Measurements from ENCODE around the gene AKT2.

DNA sequence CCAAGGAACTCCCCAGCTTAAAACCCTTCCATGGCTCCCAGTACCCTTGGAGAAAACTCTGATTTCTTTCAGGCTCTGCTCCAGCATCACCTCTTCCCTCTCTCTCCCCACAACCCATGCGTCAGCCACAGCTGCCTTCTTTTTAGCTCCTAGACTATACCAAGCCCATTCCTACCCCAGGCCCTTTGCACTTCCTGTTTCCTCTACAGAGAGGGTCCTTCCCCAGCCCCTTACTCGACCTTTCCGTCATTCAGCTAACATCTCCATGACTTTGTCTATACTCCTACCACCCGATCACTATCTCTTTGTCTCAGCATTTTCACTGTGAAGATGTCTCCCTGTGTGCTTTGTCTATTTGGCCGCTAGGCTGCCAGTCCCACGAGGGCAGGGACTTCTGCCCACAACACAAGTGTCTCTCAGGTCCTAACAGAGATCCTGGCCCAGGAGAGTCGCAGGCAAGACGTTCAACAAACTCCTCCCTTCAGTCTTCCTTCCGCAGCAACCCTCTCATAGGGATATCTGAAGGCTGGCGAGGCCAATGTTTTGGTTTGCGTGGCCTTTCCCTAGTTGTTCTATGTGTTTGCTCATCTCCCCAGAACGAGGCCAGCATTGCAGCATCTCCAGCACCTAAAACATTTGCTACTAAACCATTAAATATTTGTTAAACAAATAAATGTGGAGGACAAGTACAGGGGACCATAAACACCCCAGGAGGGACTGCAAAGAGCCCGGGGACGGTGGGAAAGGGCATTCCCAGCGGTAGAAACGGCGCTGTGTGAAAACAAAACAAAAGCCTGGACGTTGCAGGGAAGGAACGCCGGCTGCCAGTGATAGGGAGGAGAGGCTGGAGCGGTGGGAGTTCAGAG, 59.5 kb downstream of the AKT2 start:
- no peak for TF ChIP-seq EZH2 (IDR thresholded peaks at IDR 0.05; ENCODE audit: borderline replicate concordance, low read depth, low read length, severe bottlenecking)
- TF ChIP-seq, protein P1, sequence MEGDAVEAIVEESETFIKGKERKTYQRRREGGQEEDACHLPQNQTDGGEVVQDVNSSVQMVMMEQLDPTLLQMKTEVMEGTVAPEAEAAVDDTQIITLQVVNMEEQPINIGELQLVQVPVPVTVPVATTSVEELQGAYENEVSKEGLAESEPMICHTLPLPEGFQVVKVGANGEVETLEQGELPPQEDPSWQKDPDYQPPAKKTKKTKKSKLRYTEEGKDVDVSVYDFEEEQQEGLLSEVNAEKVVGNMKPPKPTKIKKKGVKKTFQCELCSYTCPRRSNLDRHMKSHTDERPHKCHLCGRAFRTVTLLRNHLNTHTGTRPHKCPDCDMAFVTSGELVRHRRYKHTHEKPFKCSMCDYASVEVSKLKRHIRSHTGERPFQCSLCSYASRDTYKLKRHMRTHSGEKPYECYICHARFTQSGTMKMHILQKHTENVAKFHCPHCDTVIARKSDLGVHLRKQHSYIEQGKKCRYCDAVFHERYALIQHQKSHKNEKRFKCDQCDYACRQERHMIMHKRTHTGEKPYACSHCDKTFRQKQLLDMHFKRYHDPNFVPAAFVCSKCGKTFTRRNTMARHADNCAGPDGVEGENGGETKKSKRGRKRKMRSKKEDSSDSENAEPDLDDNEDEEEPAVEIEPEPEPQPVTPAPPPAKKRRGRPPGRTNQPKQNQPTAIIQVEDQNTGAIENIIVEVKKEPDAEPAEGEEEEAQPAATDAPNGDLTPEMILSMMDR (IDR thresholded peaks at IDR 0.05; ENCODE audit: borderline replicate concordance, extremely low read depth, low read length, poor library complexity, severe bottlenecking): no peak
